ENCODE measurements around the gene SETSIP.

The SETSIP gene

GRCh38 chr1:92065042-92065441 is 10.2 kb downstream of the SETSIP start:
- H3K27ac ChIP-seq: no peak overlapping the region
- no peak for TF ChIP-seq ZFX (IDR thresholded peaks at IDR 0.05)
- TF ChIP-seq CTCF (conservative IDR thresholded peaks at IDR 0.05): peak; percentile 28

- no peak for TF ChIP-seq CTCF (conservative IDR thresholded peaks at IDR 0.05)
- TF ChIP-seq ZFX (IDR thresholded peaks at IDR 0.05): no peak
- no peak overlapping the region for H3K27ac ChIP-seq
Measured at GRCh38 chr1:92051948-92052347, 23.3 kb downstream of the SETSIP start.

GRCh38 chr1:92045766-92046495 is 29.3 kb downstream of the SETSIP start:
- TF ChIP-seq ZFX (IDR thresholded peaks at IDR 0.05) (no peak), CTCF (conservative IDR thresholded peaks at IDR 0.05) (no peak)

GRCh38 chr1:92043621-92044020 is 31.6 kb downstream of the SETSIP start:
- TF ChIP-seq CTCF (conservative IDR thresholded peaks at IDR 0.05): no peak
- no peak overlapping the region for H3K27ac ChIP-seq

More at GRCh38 chr1:92045766-92046495, 29.3 kb downstream of the SETSIP start:
- no peak overlapping the region for H3K27ac ChIP-seq

GRCh38 chr1:92040971-92041370 is 34.2 kb downstream of the SETSIP start:
- TF ChIP-seq ZFX (IDR thresholded peaks at IDR 0.05) (no peak), CTCF (conservative IDR thresholded peaks at IDR 0.05) (no peak)
- no peak overlapping the region for H3K27ac ChIP-seq

- H3K27ac ChIP-seq: no peak overlapping the region
- no peak for TF ChIP-seq ZFX (IDR thresholded peaks at IDR 0.05)
- TF ChIP-seq CTCF (conservative IDR thresholded peaks at IDR 0.05): no peak
Measured at GRCh38 chr1:92038695-92039346, 36.4 kb downstream of the SETSIP start.

GRCh38 chr1:92037400-92037799 is 37.8 kb downstream of the SETSIP start:
- TF ChIP-seq CTCF (conservative IDR thresholded peaks at IDR 0.05) (no peak), ZFX (IDR thresholded peaks at IDR 0.05) (no peak)
- no peak overlapping the region for H3K27ac ChIP-seq

All from C4-2B (cell line).